ENCODE data around the gene COPS3.

DNA sequence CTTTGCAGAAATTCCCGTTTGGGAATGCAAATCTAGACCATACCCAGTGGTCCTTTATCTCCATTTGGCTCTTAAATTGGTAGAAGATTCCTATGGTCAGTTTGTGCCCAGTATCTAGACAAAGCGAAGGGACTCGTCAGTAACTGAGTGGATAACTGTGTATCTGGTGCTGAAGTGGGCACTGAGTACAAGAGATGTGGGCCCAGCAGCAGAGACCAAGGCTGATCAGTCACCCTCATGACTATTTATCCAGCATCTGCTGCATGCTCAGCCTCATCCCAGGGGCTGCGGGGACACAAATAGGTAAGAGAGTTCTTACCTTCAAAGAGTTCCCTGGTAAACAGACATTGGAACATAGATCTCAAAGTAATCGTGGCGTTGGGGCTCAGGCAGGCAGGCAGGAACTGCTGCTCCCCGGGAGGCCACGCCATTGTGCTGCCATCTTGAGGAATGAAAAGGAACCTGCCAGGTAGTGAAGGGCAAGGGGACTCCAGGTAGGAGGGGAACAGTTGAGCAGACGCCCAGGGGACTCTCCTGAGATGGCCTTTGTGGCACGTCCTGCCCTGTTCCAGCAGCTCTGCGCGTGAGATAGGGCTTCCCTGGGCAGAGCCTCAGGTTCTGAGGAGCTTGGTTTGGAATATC, 32.4 kb upstream of the COPS3 start:
- TF ChIP-seq POLR2A (IDR thresholded peaks at IDR 0.05) (no peak), EP300 (IDR thresholded peaks at IDR 0.05) (no peak)
- TF ChIP-seq, protein P1, sequence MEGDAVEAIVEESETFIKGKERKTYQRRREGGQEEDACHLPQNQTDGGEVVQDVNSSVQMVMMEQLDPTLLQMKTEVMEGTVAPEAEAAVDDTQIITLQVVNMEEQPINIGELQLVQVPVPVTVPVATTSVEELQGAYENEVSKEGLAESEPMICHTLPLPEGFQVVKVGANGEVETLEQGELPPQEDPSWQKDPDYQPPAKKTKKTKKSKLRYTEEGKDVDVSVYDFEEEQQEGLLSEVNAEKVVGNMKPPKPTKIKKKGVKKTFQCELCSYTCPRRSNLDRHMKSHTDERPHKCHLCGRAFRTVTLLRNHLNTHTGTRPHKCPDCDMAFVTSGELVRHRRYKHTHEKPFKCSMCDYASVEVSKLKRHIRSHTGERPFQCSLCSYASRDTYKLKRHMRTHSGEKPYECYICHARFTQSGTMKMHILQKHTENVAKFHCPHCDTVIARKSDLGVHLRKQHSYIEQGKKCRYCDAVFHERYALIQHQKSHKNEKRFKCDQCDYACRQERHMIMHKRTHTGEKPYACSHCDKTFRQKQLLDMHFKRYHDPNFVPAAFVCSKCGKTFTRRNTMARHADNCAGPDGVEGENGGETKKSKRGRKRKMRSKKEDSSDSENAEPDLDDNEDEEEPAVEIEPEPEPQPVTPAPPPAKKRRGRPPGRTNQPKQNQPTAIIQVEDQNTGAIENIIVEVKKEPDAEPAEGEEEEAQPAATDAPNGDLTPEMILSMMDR (IDR thresholded peaks at IDR 0.05), result peak; percentile 25 to 66 (median 57)

Data from upper lobe of left lung (tissue), 4 donors.